DOHH2 (cell line): ENCODE measurements around the gene SPPL2B.
"Not testable (repeated sequence)": the region's sequence is repeated elsewhere in the genome, so short reads cannot be mapped to it uniquely, and the experiment has no call there.

Source experiments
- H3F3A ChIP-seq: fragments of 200-600 bp; sonication (generic), shearing (Covaris generic); 2 replicates; pipeline ENCODE4 v1.6.0; 2016; ENCODE audit warnings: antibody characterized with exemption, mild to moderate bottlenecking; ENCODE audit not compliant: control insufficient read depth, insufficient read depth
- H3K27ac ChIP-seq: fragments of 200-600 bp; sonication (generic); 2 replicates; pipeline ENCODE4 v1.5.1; 2014; ENCODE audit warnings: low read depth, mild to moderate bottlenecking, low read length, moderate library complexity
- H3K27me3 ChIP-seq: fragments of 200-600 bp; sonication (generic); 2 replicates; pipeline ENCODE4 v1.6.1; 2014; ENCODE audit warnings: mild to moderate bottlenecking, low read length, mixed read lengths; ENCODE audit not compliant: control insufficient read depth
- H3K36me3 ChIP-seq: fragments of 200-600 bp; sonication (generic); 2 replicates; pipeline ENCODE4 v1.6.1; 2014; ENCODE audit warnings: mild to moderate bottlenecking, low read length, moderate library complexity, mixed read lengths; ENCODE audit not compliant: control insufficient read depth
- H3K4me1 ChIP-seq: fragments of 200-600 bp; sonication (generic); 2 replicates; pipeline ENCODE4 v1.6.1; 2014; ENCODE audit warnings: mild to moderate bottlenecking, low read length, mixed read lengths; ENCODE audit not compliant: control insufficient read depth
- H3K4me2 ChIP-seq: fragments of 200-600 bp; sonication (generic); 2 replicates; pipeline ENCODE4 v1.6.0; 2014; ENCODE audit warnings: mild to moderate bottlenecking, low read length, moderate library complexity
- H3K4me3 ChIP-seq: fragments of 200-600 bp; sonication (generic); 2 replicates; pipeline ENCODE4 v1.5.1; 2014; ENCODE audit warnings: mild to moderate bottlenecking, low read length, mixed read lengths
- H3K79me2 ChIP-seq: fragments of 200-600 bp; sonication (generic); 2 replicates; pipeline ENCODE4 v1.6.1; 2014; ENCODE audit warnings: mild to moderate bottlenecking, low read length, mixed read lengths; ENCODE audit not compliant: control insufficient read depth
- H3K9me2 ChIP-seq: fragments of 200-600 bp; sonication (generic); replicated peaks from 2 replicates; pipeline ENCODE4 v1.6.1; 2014; ENCODE audit warnings: mild to moderate bottlenecking, low read length, mixed read lengths; ENCODE audit not compliant: control insufficient read depth
- H3K9me3 ChIP-seq: fragments of 200-600 bp; sonication (generic); 2 replicates; pipeline ENCODE4 v1.6.1; 2014; ENCODE audit warnings: antibody characterized with exemption, low read length, mixed read lengths; ENCODE audit not compliant: control insufficient read depth, insufficient read depth
- H4K20me1 ChIP-seq: fragments of 200-600 bp; sonication (generic); 2 replicates; pipeline ENCODE4 v1.6.0; 2014; ENCODE audit warnings: low read depth, mild to moderate bottlenecking, antibody characterized with exemption, low read length, moderate library complexity; ENCODE audit not compliant: control insufficient read depth, insufficient read depth
- CTCF ChIP-seq: fragments of 200-600 bp; sonication (generic); IDR thresholded peaks from one replicate; pipeline ENCODE4 v1.5.1; 2014; ENCODE audit warnings: antibody characterized with exemption, mild to moderate bottlenecking, low read depth, low read length; ENCODE audit not compliant: poor library complexity, severe bottlenecking
- EZH2phosphoT487 ChIP-seq: fragments of 200-600 bp; sonication (generic); IDR thresholded peaks from 2 replicates; pipeline ENCODE4 v1.6.1; 2017; ENCODE audit warnings: borderline replicate concordance, mild to moderate bottlenecking, antibody characterized with exemption, low read length, moderate library complexity, mixed read lengths

SPPL2B gene

GRCh38 chr19:2394054-2394441 lies 65.6 kb downstream of the SPPL2B start:
- H3K27ac ChIP-seq, result peak overlapping the region; percentile 57

GRCh38 chr19:2394442-2395292 lies 66.2 kb downstream of the SPPL2B start:
- TF ChIP-seq EZH2phosphoT487, result no peak
- TF ChIP-seq CTCF, result no peak
- H3K79me2 ChIP-seq, result no peaks in the 10 kb centered on the region
- H3K4me3 ChIP-seq, result peak overlapping the region; percentile 55

More at GRCh38 chr19:2394054-2394441, 65.6 kb downstream of the SPPL2B start:
- Histone ChIP-seq H3K79me2 (no peaks in the 10 kb centered on the region), H4K20me1 (no peaks in the 10 kb centered on the region), H3K9me3 (peaks cover 7% of the 10 kb centered on the region; the same call in 1 of the 2 replicates), H3K36me3 (no peaks in the 10 kb centered on the region), H3K27me3 (no peaks in the 10 kb centered on the region; the same call in 1 of the 2 replicates), H3F3A (peaks cover 7% of the 10 kb centered on the region; the same call in 1 of the 2 replicates), H3K9me2 (no peaks in the 10 kb centered on the region), H3K4me2 (peak overlapping the region; percentile 56), H3K4me1 (peaks cover 31% of the 10 kb centered on the region), H3K4me3 (peak overlapping the region; percentile 55)
- TF ChIP-seq EZH2phosphoT487 (no peak), CTCF (no peak)

GRCh38 chr19:2395293-2395829 lies 66.9 kb downstream of the SPPL2B start:
- H3K4me2 ChIP-seq, result peak overlapping the region; percentile 56
- H3K9me3 ChIP-seq, H3K27ac ChIP-seq, H3K36me3 ChIP-seq, H3F3A ChIP-seq, H3K4me3 ChIP-seq, H4K20me1 ChIP-seq, H3K79me2 ChIP-seq, H3K9me2 ChIP-seq, H3K27me3 ChIP-seq: not testable (repeated sequence)
- peaks cover 31% of the 10 kb centered on the region for H3K4me1 ChIP-seq

More at GRCh38 chr19:2394442-2395292, 66.2 kb downstream of the SPPL2B start:
- Histone ChIP-seq H3K4me1 (peaks cover 31% of the 10 kb centered on the region), H3K4me2 (peak overlapping the region; percentile 56), H3K9me2 (no peaks in the 10 kb centered on the region), H3K9me3 (peaks cover 7% of the 10 kb centered on the region; the same call in 1 of the 2 replicates), H4K20me1 (no peaks in the 10 kb centered on the region), H3K27ac (peak overlapping the region; percentile 57), H3K36me3 (no peaks in the 10 kb centered on the region), H3K27me3 (no peaks in the 10 kb centered on the region; the same call in 1 of the 2 replicates), H3F3A (peaks cover 7% of the 10 kb centered on the region; the same call in 1 of the 2 replicates)

GRCh38 chr19:2397173-2397572 lies 68.7 kb downstream of the SPPL2B start:
- not testable (repeated sequence) for H3K27me3 ChIP-seq, H3K4me3 ChIP-seq, H3K79me2 ChIP-seq, H3F3A ChIP-seq, H3K9me2 ChIP-seq, H4K20me1 ChIP-seq, H3K36me3 ChIP-seq, H3K9me3 ChIP-seq, H3K4me2 ChIP-seq, H3K27ac ChIP-seq
- H3K4me1 ChIP-seq, result peaks cover 24% of the 10 kb centered on the region
